Measurements from ENCODE around the gene KIAA0513. TPM values are rescaled to one million over a fixed set of nuclear protein-coding genes. Genes with fewer than 3 reads are reported as not detected.

The KIAA0513 gene
- total and polyA plus RNA-seq, 2 donors (not counting 3 experiments of a cell fraction or from before 2014, with no cell fraction given) = 1.8 to 4.3 TPM

- H3K9ac ChIP-seq (replicated peaks; ENCODE audit: extremely low read depth, insufficient read depth, low read length) = no peak overlapping the region
- H3K4me2 ChIP-seq (ENCODE audit: insufficient read depth, low read length) = no peak overlapping the region
- H3K9me3 ChIP-seq (replicated peaks; ENCODE audit: control insufficient read depth, insufficient read depth, low read length) = no peaks in the 10 kb centered on the region
- H2AFZ ChIP-seq (ENCODE audit: low read depth, low read length) = no peak overlapping the region
- H4K20me1 ChIP-seq (replicated peaks; ENCODE audit: control insufficient read depth, extremely low read depth, insufficient read depth, low read length) = no peaks in the 10 kb centered on the region
- no peaks in the 10 kb centered on the region for H3K4me1 ChIP-seq (ENCODE audit: control insufficient read depth, extremely low read depth, insufficient read depth, low read length)
- H3K27ac ChIP-seq (ENCODE audit: insufficient read depth, low read depth, low read length) = no peak overlapping the region
- H3K36me3 ChIP-seq (ENCODE audit: control insufficient read depth in 2 of 2, extremely low read depth in 1 of 2, insufficient read depth in 2 of 2, low read length in 2 of 2) = no peaks in the 10 kb centered on the region
- no peaks in the 10 kb centered on the region for H3K79me2 ChIP-seq (ENCODE audit: control insufficient read depth, insufficient read depth, low read length)
- H3K9me1 ChIP-seq (replicated peaks; ENCODE audit: control insufficient read depth, extremely low read depth, insufficient read depth, low read length) = no peaks in the 10 kb centered on the region
- FAIRE-seq (no peak), DNase-seq (ENCODE audit: low read depth, low spot score) (no peak)
- intact Hi-C loops (cut with micrococcal nuclease) (no loop called here), dilution Hi-C loops (cut with MboI; ENCODE audit: extremely low pct_ligation_motif_present, low sequenced_read_pairs) (no loop called here)
- BruUV-seq (replicated peaks) = no TSS peak
- ChIA-PET POLR2A (no interaction called here), CTCF (interaction anchor here (1.6 kb wide), 1 partner anchor 7 kb away, joined by 7 read pairs; no protein-coding TSS in a partner anchor)
- TF ChIP-seq EZH2 (IDR thresholded peaks at IDR 0.05; ENCODE audit: borderline replicate concordance, low read depth, low read length, severe bottlenecking) (no peak), CTCF (IDR thresholded peaks at IDR 0.05; ENCODE audit: extremely low read depth in 1 of 2, insufficient read depth in 1 of 2, low read depth in 1 of 2, low read length in 2 of 2) (no peak)
- no peak overlapping the region for H3K4me3 ChIP-seq (replicated peaks in 1 of 3; ENCODE audit: insufficient read depth in 1 of 3, low read depth in 1 of 3, low read length in 3 of 3)
- H3K27me3 ChIP-seq (ENCODE audit: control insufficient read depth in 2 of 2, insufficient read depth in 2 of 2, low read length in 2 of 2) = no peaks in the 10 kb centered on the region
Measured at GRCh38 chr16:85107532-85107931, 79.9 kb downstream of the KIAA0513 start.

- BruUV-seq (replicated peaks) = no TSS peak
- Histone ChIP-seq H3K27ac (ENCODE audit: insufficient read depth, low read depth, low read length) (no peak overlapping the region), H2AFZ (ENCODE audit: low read depth, low read length) (no peak overlapping the region), H3K27me3 (ENCODE audit: control insufficient read depth in 2 of 2, insufficient read depth in 2 of 2, low read length in 2 of 2) (no peaks in the 10 kb centered on the region), H4K20me1 (replicated peaks; ENCODE audit: control insufficient read depth, extremely low read depth, insufficient read depth, low read length) (no peaks in the 10 kb centered on the region), H3K9ac (replicated peaks; ENCODE audit: extremely low read depth, insufficient read depth, low read length) (no peak overlapping the region), H3K9me3 (replicated peaks; ENCODE audit: control insufficient read depth, insufficient read depth, low read length) (no peaks in the 10 kb centered on the region), H3K36me3 (ENCODE audit: control insufficient read depth in 2 of 2, extremely low read depth in 1 of 2, insufficient read depth in 2 of 2, low read length in 2 of 2) (no peaks in the 10 kb centered on the region), H3K9me1 (replicated peaks; ENCODE audit: control insufficient read depth, extremely low read depth, insufficient read depth, low read length) (no peaks in the 10 kb centered on the region), H3K4me3 (replicated peaks in 1 of 3; ENCODE audit: insufficient read depth in 1 of 3, low read depth in 1 of 3, low read length in 3 of 3) (no peak overlapping the region), H3K79me2 (ENCODE audit: control insufficient read depth, insufficient read depth, low read length) (no peaks in the 10 kb centered on the region), H3K4me2 (ENCODE audit: insufficient read depth, low read length) (no peak overlapping the region), H3K4me1 (ENCODE audit: control insufficient read depth, extremely low read depth, insufficient read depth, low read length) (no peaks in the 10 kb centered on the region)
- TF ChIP-seq POLR2AphosphoS5 (IDR thresholded peaks at IDR 0.05; ENCODE audit: insufficient read depth, low read depth, low read length) = no peak
- FAIRE-seq (no peak), DNase-seq (ENCODE audit: low read depth, low spot score) (no peak)
- ChIA-PET CTCF (no interaction called here), POLR2A (no interaction called here)
- intact Hi-C loops (cut with micrococcal nuclease) (loop anchor here (10.0 kb wide), 1 partner anchor 225 kb away; no protein-coding TSS in a partner anchor), dilution Hi-C loops (cut with MboI; ENCODE audit: extremely low pct_ligation_motif_present, low sequenced_read_pairs) (no loop called here)
Measured at GRCh38 chr16:85110105-85110504, 82.5 kb downstream of the KIAA0513 start.

Data from endothelial cell of umbilical vein (primary cell).